ENCODE results near the gene COMMD6.

COMMD6 gene

DNA sequence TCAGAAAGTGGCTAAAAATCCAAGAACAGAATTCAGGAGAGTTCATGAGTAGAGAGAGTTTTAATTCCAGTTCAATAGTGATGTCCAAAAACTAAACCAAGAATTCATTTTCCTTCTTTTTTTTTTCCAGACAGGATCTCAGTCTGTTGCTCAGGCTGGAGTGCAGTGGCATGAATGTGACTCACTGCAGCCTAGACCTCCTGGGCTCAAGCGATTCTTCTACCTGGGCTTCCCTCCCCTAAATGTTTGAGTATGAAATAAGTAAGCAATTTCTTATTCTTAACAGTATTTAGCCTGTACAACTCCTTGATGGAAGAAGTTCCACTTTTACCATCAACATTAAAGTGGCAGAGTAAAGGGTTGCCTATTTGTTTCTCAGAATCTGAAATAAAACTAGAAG is 3.8 kb downstream of the COMMD6 start:
- no peak overlapping the region for H3K9ac ChIP-seq (ENCODE audit: low read depth in 1 of 2, low read length in 2 of 2)
- H3K36me3 ChIP-seq (ENCODE audit: control insufficient read depth in 2 of 2, insufficient read depth in 2 of 2, low read length in 2 of 2), result peaks cover 3 to 6% of the 10 kb centered on the region in 2 donors
- no peak overlapping the region for H3K4me3 ChIP-seq (ENCODE audit: low read length in 2 of 2)
- H3K27ac ChIP-seq (ENCODE audit: low read depth in 2 of 2, low read length in 2 of 2), result no peak overlapping the region
- H3K4me1 ChIP-seq (ENCODE audit: control insufficient read depth in 2 of 2, insufficient read depth in 2 of 2, low read length in 2 of 2), result peaks cover 0 to 9% of the 10 kb centered on the region in 2 donors
- no peaks in the 10 kb centered on the region for H3K27me3 ChIP-seq (ENCODE audit: control insufficient read depth in 2 of 2, insufficient read depth in 2 of 2, low read length in 2 of 2)
- no peaks in the 10 kb centered on the region for H3K9me3 ChIP-seq (ENCODE audit: control insufficient read depth in 2 of 2, low read length in 2 of 2)

DNA sequence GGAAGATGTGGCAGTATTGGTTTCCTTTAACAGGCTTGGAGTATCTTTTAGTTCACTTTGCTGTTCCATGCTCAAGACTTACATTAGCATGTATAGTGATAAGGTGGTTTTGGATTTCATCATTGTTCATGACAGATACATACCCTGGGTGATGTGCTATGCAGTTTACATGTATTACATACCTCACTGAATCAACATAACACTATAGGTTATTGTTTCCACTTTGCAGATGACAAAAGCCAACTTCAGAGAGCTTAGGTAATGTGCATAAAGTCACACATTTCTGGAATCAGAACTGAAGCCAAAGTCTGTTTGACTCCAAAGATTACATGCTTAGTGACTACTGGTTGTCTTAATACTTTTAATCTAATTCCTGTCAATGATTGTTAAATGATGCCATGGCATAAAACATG is 7.1 kb downstream of the COMMD6 start:
- H3K4me3 ChIP-seq (ENCODE audit: low read length in 2 of 2), result no peak overlapping the region
- no peaks in the 10 kb centered on the region for H3K27me3 ChIP-seq (ENCODE audit: control insufficient read depth in 2 of 2, insufficient read depth in 2 of 2, low read length in 2 of 2)
- H3K9me3 ChIP-seq (ENCODE audit: control insufficient read depth in 2 of 2, low read length in 2 of 2), result no peaks in the 10 kb centered on the region
- peaks cover 3 to 8% of the 10 kb centered on the region in 2 donors for H3K36me3 ChIP-seq (ENCODE audit: control insufficient read depth in 2 of 2, insufficient read depth in 2 of 2, low read length in 2 of 2)
- no peaks in the 10 kb centered on the region for H3K4me1 ChIP-seq (ENCODE audit: control insufficient read depth in 2 of 2, insufficient read depth in 2 of 2, low read length in 2 of 2)
- H3K27ac ChIP-seq (ENCODE audit: low read depth in 2 of 2, low read length in 2 of 2), result no peak overlapping the region
- no peak overlapping the region for H3K9ac ChIP-seq (ENCODE audit: low read depth in 1 of 2, low read length in 2 of 2)

DNA sequence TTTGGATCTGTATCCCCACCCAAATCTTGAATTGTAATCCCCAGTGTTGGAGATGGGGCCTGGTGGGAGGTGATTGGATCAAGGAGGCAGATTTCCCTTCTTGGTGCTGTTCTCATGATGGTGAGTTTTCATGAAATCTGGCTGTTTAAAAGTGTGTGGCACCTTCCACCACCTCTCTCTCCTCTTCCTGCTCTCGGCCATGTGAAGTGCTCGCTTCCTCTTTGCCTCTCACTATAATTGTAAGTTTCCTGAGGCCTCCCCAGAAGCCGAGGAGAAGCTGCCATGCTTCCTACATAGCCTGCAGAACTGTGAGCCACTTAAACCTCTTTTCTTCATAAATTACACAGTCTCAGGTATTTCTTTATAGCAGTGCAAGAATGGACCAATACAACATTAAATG is 15.7 kb downstream of the COMMD6 start:
- Histone ChIP-seq H3K4me1 (ENCODE audit: control insufficient read depth in 2 of 2, insufficient read depth in 2 of 2, low read length in 2 of 2) (no peaks in the 10 kb centered on the region), H3K36me3 (ENCODE audit: control insufficient read depth in 2 of 2, insufficient read depth in 2 of 2, low read length in 2 of 2) (peaks cover 5% of the 10 kb centered on the region in 2 donors), H3K9me3 (ENCODE audit: control insufficient read depth in 2 of 2, low read length in 2 of 2) (no peaks in the 10 kb centered on the region), H3K4me3 (ENCODE audit: low read length in 2 of 2) (no peak overlapping the region), H3K9ac (ENCODE audit: low read depth in 1 of 2, low read length in 2 of 2) (no peak overlapping the region), H3K27ac (ENCODE audit: low read depth in 2 of 2, low read length in 2 of 2) (no peak overlapping the region), H3K27me3 (ENCODE audit: control insufficient read depth in 2 of 2, insufficient read depth in 2 of 2, low read length in 2 of 2) (no peaks in the 10 kb centered on the region)

DNA sequence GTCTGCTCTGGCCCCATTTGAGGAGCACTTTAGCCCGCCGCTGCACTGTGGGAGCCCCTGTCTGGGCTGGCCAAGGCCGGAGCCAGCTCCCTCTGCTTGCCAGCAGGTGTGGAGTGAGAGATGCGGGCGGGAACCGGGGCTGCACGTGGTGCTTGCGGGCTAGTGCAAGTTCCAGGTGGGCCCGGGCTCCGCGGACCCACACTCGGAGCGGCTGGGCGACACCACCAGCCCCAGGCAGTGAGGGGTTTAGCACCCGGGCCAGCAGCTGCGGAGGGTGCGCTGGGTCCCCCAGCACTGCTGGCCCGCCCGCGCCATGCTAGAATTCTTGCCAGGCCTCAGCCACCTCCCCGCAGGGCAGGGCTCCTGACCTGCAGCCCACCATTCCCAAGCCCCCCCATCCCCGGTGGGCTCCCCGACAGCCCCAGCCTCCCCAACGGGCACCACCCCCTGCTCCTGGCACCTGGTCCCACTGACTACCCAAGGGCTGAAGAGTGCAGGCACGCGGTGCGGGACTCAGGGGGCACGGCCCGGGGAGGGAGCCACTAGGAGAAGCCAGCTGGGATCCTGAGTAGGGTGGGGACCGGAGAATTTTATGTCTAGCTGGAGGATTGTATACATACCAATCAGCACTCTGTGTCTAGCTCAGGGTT is 19.1 kb downstream of the COMMD6 start:
- no peak overlapping the region for H3K27ac ChIP-seq (ENCODE audit: low read depth in 2 of 2, low read length in 2 of 2)
- no peaks in the 10 kb centered on the region for H3K9me3 ChIP-seq (ENCODE audit: control insufficient read depth in 2 of 2, low read length in 2 of 2)
- H3K4me3 ChIP-seq (ENCODE audit: low read length in 2 of 2), result no peak overlapping the region
- no peaks in the 10 kb centered on the region for H3K27me3 ChIP-seq (ENCODE audit: control insufficient read depth in 2 of 2, insufficient read depth in 2 of 2, low read length in 2 of 2)
- H3K9ac ChIP-seq (ENCODE audit: low read depth in 1 of 2, low read length in 2 of 2), result no peak overlapping the region
- no peaks in the 10 kb centered on the region for H3K4me1 ChIP-seq (ENCODE audit: control insufficient read depth in 2 of 2, insufficient read depth in 2 of 2, low read length in 2 of 2)
- no peaks in the 10 kb centered on the region for H3K36me3 ChIP-seq (ENCODE audit: control insufficient read depth in 2 of 2, insufficient read depth in 2 of 2, low read length in 2 of 2)

DNA sequence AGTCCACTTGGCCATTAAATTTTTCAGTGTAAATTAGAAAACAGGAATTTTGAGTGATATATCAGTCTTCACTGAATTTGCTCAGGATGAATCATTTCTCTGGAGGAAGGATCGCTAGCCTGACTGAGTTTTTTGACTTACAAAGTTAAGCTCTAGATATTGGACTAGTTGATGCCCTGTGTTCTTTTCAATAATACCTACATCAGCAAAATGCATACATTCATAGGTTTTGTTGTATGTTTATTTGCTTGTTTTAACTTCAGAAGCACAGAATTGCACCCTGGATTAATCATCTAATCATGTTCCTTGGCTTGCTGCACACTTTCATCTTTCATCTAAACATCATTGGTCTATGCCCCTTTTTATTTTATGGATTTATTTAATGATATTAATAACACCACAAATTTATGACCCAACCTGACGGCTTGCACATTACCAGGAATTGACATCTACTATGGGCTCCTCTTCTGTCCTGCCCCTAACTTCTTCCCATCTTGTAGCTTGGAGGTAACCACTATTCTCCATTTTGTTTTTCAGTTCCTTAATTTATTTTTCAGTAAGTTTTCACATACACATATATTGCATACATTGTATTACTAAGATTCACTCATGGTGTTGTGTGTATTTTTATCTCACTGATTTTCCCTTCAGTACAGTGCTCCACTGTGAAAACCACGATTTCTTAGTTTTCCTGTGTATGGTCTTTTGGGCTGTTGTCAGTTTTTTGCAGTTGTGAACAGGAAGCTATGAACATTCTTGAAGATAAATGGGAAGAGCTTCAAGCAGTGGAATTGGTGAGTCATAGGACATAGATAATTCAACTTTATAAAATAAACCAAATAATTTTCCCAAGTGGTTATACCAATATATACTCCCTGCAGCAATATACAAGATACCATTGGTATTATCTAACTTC is 23.3 kb downstream of the COMMD6 start:
- Histone ChIP-seq H3K27ac (ENCODE audit: low read depth in 2 of 2, low read length in 2 of 2) (no peak overlapping the region), H3K9me3 (ENCODE audit: control insufficient read depth in 2 of 2, low read length in 2 of 2) (no peaks in the 10 kb centered on the region), H3K4me1 (ENCODE audit: control insufficient read depth in 2 of 2, insufficient read depth in 2 of 2, low read length in 2 of 2) (no peaks in the 10 kb centered on the region), H3K9ac (ENCODE audit: low read depth in 1 of 2, low read length in 2 of 2) (no peak overlapping the region), H3K36me3 (ENCODE audit: control insufficient read depth in 2 of 2, insufficient read depth in 2 of 2, low read length in 2 of 2) (no peaks in the 10 kb centered on the region), H3K4me3 (ENCODE audit: low read length in 2 of 2) (no peak overlapping the region), H3K27me3 (ENCODE audit: control insufficient read depth in 2 of 2, insufficient read depth in 2 of 2, low read length in 2 of 2) (no peaks in the 10 kb centered on the region)

DNA sequence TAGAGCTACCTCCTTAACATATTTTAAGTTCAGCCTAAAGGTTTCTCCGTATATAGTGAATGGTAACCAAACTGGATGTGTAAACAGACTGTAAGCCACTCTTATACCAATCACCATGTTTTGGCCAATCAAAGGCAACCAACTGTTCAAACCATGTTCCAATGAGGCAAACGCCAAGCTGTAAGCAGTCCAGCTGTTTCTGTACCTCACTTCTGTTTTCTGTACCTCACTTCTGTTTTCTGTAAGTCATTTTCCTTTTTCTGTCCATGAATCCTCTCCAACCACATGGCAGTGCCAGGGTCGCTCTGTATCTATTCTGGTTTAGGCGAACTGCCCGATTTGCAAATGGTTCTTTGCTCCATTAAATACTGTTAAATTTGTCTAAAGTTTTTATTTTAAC is 24.4 kb downstream of the COMMD6 start:
- H3K36me3 ChIP-seq (ENCODE audit: control insufficient read depth in 2 of 2, insufficient read depth in 2 of 2, low read length in 2 of 2), result no peaks in the 10 kb centered on the region
- no peak overlapping the region for H3K27ac ChIP-seq (ENCODE audit: low read depth in 2 of 2, low read length in 2 of 2)
- H3K4me3 ChIP-seq (ENCODE audit: low read length in 2 of 2), result no peak overlapping the region
- H3K9me3 ChIP-seq (ENCODE audit: control insufficient read depth in 2 of 2, low read length in 2 of 2), result no peaks in the 10 kb centered on the region
- H3K9ac ChIP-seq (ENCODE audit: low read depth in 1 of 2, low read length in 2 of 2), result no peak overlapping the region
- no peaks in the 10 kb centered on the region for H3K27me3 ChIP-seq (ENCODE audit: control insufficient read depth in 2 of 2, insufficient read depth in 2 of 2, low read length in 2 of 2)
- no peaks in the 10 kb centered on the region for H3K4me1 ChIP-seq (ENCODE audit: control insufficient read depth in 2 of 2, insufficient read depth in 2 of 2, low read length in 2 of 2)

DNA sequence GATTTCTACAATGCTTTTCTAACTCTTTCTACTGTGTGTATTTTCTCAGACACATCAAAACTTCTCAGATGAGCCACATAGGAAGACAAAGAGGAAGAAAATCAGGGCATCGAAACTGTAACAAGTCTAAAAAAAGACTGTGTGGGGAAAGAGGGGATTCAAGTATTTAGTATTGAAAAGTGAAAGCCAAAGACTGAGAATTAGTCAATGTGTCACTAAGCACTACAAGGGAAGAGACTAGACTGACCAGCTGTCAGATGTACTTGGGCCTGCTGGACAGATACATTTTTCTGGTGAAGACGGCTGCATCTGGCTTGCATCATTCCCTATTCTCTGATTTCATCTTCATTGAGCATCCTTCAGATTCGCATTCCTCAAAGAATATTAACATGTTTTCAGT is 25.4 kb downstream of the COMMD6 start:
- Histone ChIP-seq H3K9ac (ENCODE audit: low read depth in 1 of 2, low read length in 2 of 2) (no peak overlapping the region), H3K36me3 (ENCODE audit: control insufficient read depth in 2 of 2, insufficient read depth in 2 of 2, low read length in 2 of 2) (no peaks in the 10 kb centered on the region), H3K27ac (ENCODE audit: low read depth in 2 of 2, low read length in 2 of 2) (no peak overlapping the region), H3K4me3 (ENCODE audit: low read length in 2 of 2) (no peak overlapping the region), H3K9me3 (ENCODE audit: control insufficient read depth in 2 of 2, low read length in 2 of 2) (no peaks in the 10 kb centered on the region), H3K4me1 (ENCODE audit: control insufficient read depth in 2 of 2, insufficient read depth in 2 of 2, low read length in 2 of 2) (no peaks in the 10 kb centered on the region), H3K27me3 (ENCODE audit: control insufficient read depth in 2 of 2, insufficient read depth in 2 of 2, low read length in 2 of 2) (no peaks in the 10 kb centered on the region)

DNA sequence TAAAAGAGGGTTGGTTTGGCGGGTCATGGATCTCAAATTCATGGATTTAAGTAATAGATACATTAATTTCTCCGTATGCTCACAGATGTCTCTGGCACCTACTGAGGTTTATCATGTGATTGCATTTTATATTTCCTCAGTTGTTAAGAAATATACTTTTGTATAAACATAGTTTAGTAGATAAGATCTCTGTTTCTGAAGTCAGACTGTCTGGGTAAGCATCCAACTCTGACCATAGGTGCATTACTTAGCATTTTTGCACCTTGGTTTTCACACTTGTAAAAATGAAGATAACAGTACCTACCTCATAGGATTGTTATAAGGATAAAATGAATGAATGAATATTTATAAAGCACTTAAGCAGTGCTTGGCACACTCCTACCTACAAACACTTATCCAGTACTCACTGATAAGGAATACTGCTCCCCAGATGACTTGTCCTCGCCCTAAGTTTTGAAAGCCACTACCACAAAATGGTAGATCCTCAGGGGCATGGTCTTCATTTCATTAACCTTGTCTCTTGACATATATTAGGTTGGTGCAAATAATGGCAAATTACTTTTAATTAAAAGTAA is 26.5 kb downstream of the COMMD6 start:
- no peak overlapping the region for H3K4me3 ChIP-seq (ENCODE audit: low read length in 2 of 2)
- no peak overlapping the region for H3K9ac ChIP-seq (ENCODE audit: low read depth in 1 of 2, low read length in 2 of 2)
- H3K4me1 ChIP-seq (ENCODE audit: control insufficient read depth in 2 of 2, insufficient read depth in 2 of 2, low read length in 2 of 2), result no peaks in the 10 kb centered on the region
- H3K27me3 ChIP-seq (ENCODE audit: control insufficient read depth in 2 of 2, insufficient read depth in 2 of 2, low read length in 2 of 2), result no peaks in the 10 kb centered on the region
- no peaks in the 10 kb centered on the region for H3K9me3 ChIP-seq (ENCODE audit: control insufficient read depth in 2 of 2, low read length in 2 of 2)
- no peak overlapping the region for H3K27ac ChIP-seq (ENCODE audit: low read depth in 2 of 2, low read length in 2 of 2)
- H3K36me3 ChIP-seq (ENCODE audit: control insufficient read depth in 2 of 2, insufficient read depth in 2 of 2, low read length in 2 of 2), result no peaks in the 10 kb centered on the region

DNA sequence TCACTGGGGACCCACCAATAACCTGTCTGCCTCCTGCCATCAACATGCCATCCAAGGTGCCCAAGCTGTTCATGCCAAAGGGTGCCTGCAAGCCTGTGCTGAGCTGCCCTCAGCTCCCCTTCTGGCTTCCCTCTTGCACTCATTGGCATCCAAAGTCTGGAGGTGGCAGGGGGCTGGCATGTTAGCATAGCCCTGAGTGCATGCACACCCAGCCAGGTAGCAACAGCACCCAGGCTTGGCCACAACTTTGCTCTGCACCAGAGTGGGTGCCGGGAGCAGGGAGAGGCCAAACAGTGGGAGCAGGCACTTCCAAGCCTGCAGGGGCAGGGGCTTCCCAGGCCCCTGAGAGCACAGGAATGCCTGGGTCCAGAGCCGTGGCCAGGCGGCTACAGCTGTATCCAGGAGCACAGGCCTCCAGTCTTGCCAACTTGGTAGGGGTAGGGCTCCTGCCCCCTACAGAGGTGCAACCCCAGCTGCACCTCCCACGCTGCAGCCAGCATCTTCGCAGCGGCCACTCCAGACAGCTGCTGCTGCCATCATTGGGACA is 29.6 kb downstream of the COMMD6 start:
- no peaks in the 10 kb centered on the region for H3K9me3 ChIP-seq (ENCODE audit: control insufficient read depth in 2 of 2, low read length in 2 of 2)
- no peaks in the 10 kb centered on the region for H3K4me1 ChIP-seq (ENCODE audit: control insufficient read depth in 2 of 2, insufficient read depth in 2 of 2, low read length in 2 of 2)
- no peak overlapping the region for H3K4me3 ChIP-seq (ENCODE audit: low read length in 2 of 2)
- H3K27ac ChIP-seq (ENCODE audit: low read depth in 2 of 2, low read length in 2 of 2), result no peak overlapping the region
- no peak overlapping the region for H3K9ac ChIP-seq (ENCODE audit: low read depth in 1 of 2, low read length in 2 of 2)
- H3K36me3 ChIP-seq (ENCODE audit: control insufficient read depth in 2 of 2, insufficient read depth in 2 of 2, low read length in 2 of 2), result no peaks in the 10 kb centered on the region
- no peaks in the 10 kb centered on the region for H3K27me3 ChIP-seq (ENCODE audit: control insufficient read depth in 2 of 2, insufficient read depth in 2 of 2, low read length in 2 of 2)

All from mucosa of rectum (tissue), 2 donors.